NCI-H1417 treated with DMSO at 0.1 percent for 48 hours (cell line): Measurements from ENCODE around the gene SP100.
"Not testable (repeated sequence)": the region's sequence is repeated elsewhere in the genome, so short reads cannot be mapped to it uniquely, and the experiment has no call there.

Experiments used
- DNase-seq: peaks from one replicate; lab custom pipeline; 2025; lab: John Stamatoyannopoulos, UW

Gene SP100

GRCh38 chr2:230419181-230419580 lies 3.2 kb downstream of the SP100 start:
- no peak for DNase-seq

- DNase-seq = no peak
Measured at GRCh38 chr2:230422149-230422548, 6.1 kb downstream of the SP100 start.

GRCh38 chr2:230423851-230424458 lies 8.0 kb downstream of the SP100 start:
- DNase-seq = no peak

GRCh38 chr2:230425377-230425776 lies 9.4 kb downstream of the SP100 start:
- no peak for DNase-seq

GRCh38 chr2:230429513-230429912 lies 13.5 kb downstream of the SP100 start:
- no peak for DNase-seq

- no peak for DNase-seq
Measured at GRCh38 chr2:230430957-230431910, 15.2 kb downstream of the SP100 start.

- DNase-seq = no peak
Measured at GRCh38 chr2:230434677-230435324, 18.8 kb downstream of the SP100 start.

GRCh38 chr2:230435431-230435830 lies 19.4 kb downstream of the SP100 start:
- DNase-seq = no peak

- DNase-seq = not testable (repeated sequence)
Measured at GRCh38 chr2:230439121-230439520, 23.1 kb downstream of the SP100 start.

GRCh38 chr2:230439590-230439989 lies 23.6 kb downstream of the SP100 start:
- DNase-seq = no peak

- DNase-seq = no peak
Measured at GRCh38 chr2:230441227-230441897, 25.4 kb downstream of the SP100 start.

- DNase-seq = no peak
Measured at GRCh38 chr2:230443541-230443940, 27.5 kb downstream of the SP100 start.

- no peak for DNase-seq
Measured at GRCh38 chr2:230444832-230445231, 28.8 kb downstream of the SP100 start.

GRCh38 chr2:230447036-230447435 lies 31.0 kb downstream of the SP100 start:
- no peak for DNase-seq

- no peak for DNase-seq
Measured at GRCh38 chr2:230447455-230448451, 31.8 kb downstream of the SP100 start.

- no peak for DNase-seq
Measured at GRCh38 chr2:230449901-230450467, 34.0 kb downstream of the SP100 start.

GRCh38 chr2:230453006-230453405 lies 37.0 kb downstream of the SP100 start:
- no peak for DNase-seq

- DNase-seq = no peak
Measured at GRCh38 chr2:230455005-230455684, 39.1 kb downstream of the SP100 start.

GRCh38 chr2:230457073-230457768 lies 41.2 kb downstream of the SP100 start:
- DNase-seq = no peak
